Immature natural killer cell (primary cell): Measurements from ENCODE around the gene ANKRD34A. TPM values are rescaled to one million over a fixed set of nuclear protein-coding genes. Genes with fewer than 3 reads are reported as not detected.

ENCODE experiments used
- DNase-seq, 3 donors: peaks; one replicate each; pipeline ENCODE4 v3.0.0; 2022; ENCODE audit warnings: mixed read lengths in 1 of 3
- H3K27ac Mint-ChIP-seq, 6 donors: one replicate each; pipeline ENCODE4 v1.8.0; 2020; ENCODE audit warnings: mixed read lengths in 6 of 6, mild to moderate bottlenecking in 5 of 6, inconsistent platforms in 4 of 6, moderate library complexity in 3 of 6
- H3K27me3 Mint-ChIP-seq, 3 donors: one replicate each; pipeline ENCODE4 v1.8.0; 2020 to 2021; ENCODE audit warnings: low read depth in 3 of 3, mild to moderate bottlenecking in 3 of 3, mixed read lengths in 3 of 3, moderate library complexity in 3 of 3, inconsistent platforms in 1 of 3
- H3K36me3 Mint-ChIP-seq, 3 donors: one replicate each; pipeline ENCODE4 v1.8.0; 2020; ENCODE audit warnings: mixed read lengths in 3 of 3, inconsistent platforms in 2 of 3, mild to moderate bottlenecking in 2 of 3
- H3K4me1 Mint-ChIP-seq, 2 donors: one replicate each; pipeline ENCODE4 v1.8.0; 2020; ENCODE audit warnings: inconsistent platforms in 2 of 2, mild to moderate bottlenecking in 2 of 2, mixed read lengths in 2 of 2, moderate library complexity in 1 of 2
- H3K4me3 Mint-ChIP-seq, 5 donors: one replicate each; pipeline ENCODE4 v1.8.0; 2020; ENCODE audit warnings: mild to moderate bottlenecking in 5 of 5, mixed read lengths in 5 of 5, inconsistent platforms in 3 of 5, moderate library complexity in 3 of 5
- H3K9me3 Mint-ChIP-seq, 6 donors: one replicate each; pipeline ENCODE4 v1.8.0; 2020; ENCODE audit warnings: mild to moderate bottlenecking in 6 of 6, mixed read lengths in 6 of 6, inconsistent platforms in 4 of 6, moderate library complexity in 3 of 6
- polyA plus RNA-seq, 3 donors: library from polyadenylated mRNA; unstranded; fragments of 300-500 nt; fragmentation: Illumina TruSeq; gene quantifications; one replicate each; pipeline ENCODE4 v1.2.3, GENCODE V29; 2021

The ANKRD34A gene
- polyA plus RNA-seq, 3 donors from 2014 or later, result 0.11 to 0.55 TPM; not detected in 1

- no peaks in the 10 kb centered on the region for H3K36me3 Mint-ChIP-seq
- peaks cover 42 to 71% of the 10 kb centered on the region in 2 donors for H3K4me1 Mint-ChIP-seq
- peak overlapping the region in 5 of 6 donors; percentile 67 to 86 (median 80) for H3K27ac Mint-ChIP-seq
- peak overlapping the region in 3 of 5 donors; percentile 19 to 66 (median 42) for H3K4me3 Mint-ChIP-seq
- DNase-seq, result no peak
- peaks cover 0 to 3% (median 0%) of the 10 kb centered on the region in 6 donors for H3K9me3 Mint-ChIP-seq
- H3K27me3 Mint-ChIP-seq, result peaks cover 0 to 7% (median 4%) of the 10 kb centered on the region in 3 donors
Measured at GRCh38 chr1:145985502-145986439, 21.4 kb upstream of the ANKRD34A start.

DNA sequence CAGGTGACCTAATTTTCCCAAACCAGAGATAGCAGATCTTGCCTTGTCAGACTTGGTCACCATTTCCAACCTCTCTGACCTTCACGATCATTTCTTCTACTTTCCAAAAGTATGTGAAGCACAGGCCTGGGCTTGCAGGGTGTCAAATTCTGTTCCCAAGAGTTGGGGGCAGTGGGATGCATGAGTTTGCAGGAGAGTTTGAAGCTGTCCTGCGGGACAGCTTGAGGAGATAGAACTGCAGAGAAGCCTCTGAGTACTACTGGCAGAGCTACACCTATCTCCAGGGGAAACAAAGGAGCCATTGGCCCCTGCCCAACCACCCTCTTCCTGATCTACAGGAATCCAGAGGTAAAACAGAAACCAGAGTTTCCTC lies 20.7 kb upstream of the ANKRD34A start:
- H3K4me3 Mint-ChIP-seq, result peak overlapping the region in 1 of 5 donors; percentile 66
- H3K27me3 Mint-ChIP-seq, result peaks cover 0 to 7% (median 4%) of the 10 kb centered on the region in 3 donors
- no peaks in the 10 kb centered on the region for H3K36me3 Mint-ChIP-seq
- H3K9me3 Mint-ChIP-seq, result no peaks in the 10 kb centered on the region
- no peak for DNase-seq
- peaks cover 35 to 64% of the 10 kb centered on the region in 2 donors for H3K4me1 Mint-ChIP-seq
- peak overlapping the region in 5 of 6 donors; percentile 59 to 86 (median 80) for H3K27ac Mint-ChIP-seq

GRCh38 chr1:145983960-145984830 lies 19.8 kb upstream of the ANKRD34A start:
- peaks cover 35 to 64% of the 10 kb centered on the region in 2 donors for H3K4me1 Mint-ChIP-seq
- H3K36me3 Mint-ChIP-seq, result no peaks in the 10 kb centered on the region
- no peak for DNase-seq
- no peaks in the 10 kb centered on the region for H3K9me3 Mint-ChIP-seq
- peaks cover 0 to 7% (median 2%) of the 10 kb centered on the region in 3 donors for H3K27me3 Mint-ChIP-seq
- peak overlapping the region; percentile 24 to 86 (median 78) for H3K27ac Mint-ChIP-seq
- peak overlapping the region in 3 of 5 donors; percentile 15 to 29 (median 23) for H3K4me3 Mint-ChIP-seq

GRCh38 chr1:145983206-145983675 lies 18.9 kb upstream of the ANKRD34A start:
- Mint-ChIP-seq H3K4me1 (peaks cover 30 to 57% of the 10 kb centered on the region in 2 donors), H3K9me3 (no peaks in the 10 kb centered on the region), H3K27ac (peak overlapping the region in 5 of 6 donors; percentile 2 to 51 (median 24))

GRCh38 chr1:145982010-145982723 lies 17.8 kb upstream of the ANKRD34A start:
- H3K36me3 Mint-ChIP-seq, result no peaks in the 10 kb centered on the region
- H3K27ac Mint-ChIP-seq, result peak overlapping the region in 2 of 6 donors; percentile 61 to 91
- peaks cover 0 to 4% (median 0%) of the 10 kb centered on the region in 3 donors for H3K27me3 Mint-ChIP-seq
- H3K9me3 Mint-ChIP-seq, result no peaks in the 10 kb centered on the region
- no peak for DNase-seq
- H3K4me1 Mint-ChIP-seq, result peaks cover 28 to 50% of the 10 kb centered on the region in 2 donors
- H3K4me3 Mint-ChIP-seq, result peak overlapping the region in 1 of 5 donors; percentile 26

More at GRCh38 chr1:145983206-145983675, 18.9 kb upstream of the ANKRD34A start:
- Mint-ChIP-seq H3K4me3 (no peak overlapping the region), H3K27me3 (peaks cover 0 to 4% (median 2%) of the 10 kb centered on the region in 3 donors), H3K36me3 (no peaks in the 10 kb centered on the region)
- DNase-seq, result no peak

GRCh38 chr1:145980457-145980994 lies 16.2 kb upstream of the ANKRD34A start:
- no peaks in the 10 kb centered on the region for H3K27me3 Mint-ChIP-seq
- H3K9me3 Mint-ChIP-seq, result no peaks in the 10 kb centered on the region
- no peak overlapping the region for H3K27ac Mint-ChIP-seq
- H3K4me1 Mint-ChIP-seq, result peaks cover 21 to 40% of the 10 kb centered on the region in 2 donors
- H3K36me3 Mint-ChIP-seq, result no peaks in the 10 kb centered on the region
- no peak overlapping the region for H3K4me3 Mint-ChIP-seq
- no peak for DNase-seq

- Mint-ChIP-seq H3K4me1 (peaks cover 15 to 38% of the 10 kb centered on the region in 2 donors), H3K27me3 (no peaks in the 10 kb centered on the region), H3K27ac (no peak overlapping the region), H3K9me3 (no peaks in the 10 kb centered on the region), H3K4me3 (no peak overlapping the region), H3K36me3 (peaks cover 0 to 6% (median 5%) of the 10 kb centered on the region in 3 donors)
- peak in 1 of 3 donors; percentile 44 for DNase-seq
Measured at GRCh38 chr1:145979746-145980456, 15.5 kb upstream of the ANKRD34A start.

DNA sequence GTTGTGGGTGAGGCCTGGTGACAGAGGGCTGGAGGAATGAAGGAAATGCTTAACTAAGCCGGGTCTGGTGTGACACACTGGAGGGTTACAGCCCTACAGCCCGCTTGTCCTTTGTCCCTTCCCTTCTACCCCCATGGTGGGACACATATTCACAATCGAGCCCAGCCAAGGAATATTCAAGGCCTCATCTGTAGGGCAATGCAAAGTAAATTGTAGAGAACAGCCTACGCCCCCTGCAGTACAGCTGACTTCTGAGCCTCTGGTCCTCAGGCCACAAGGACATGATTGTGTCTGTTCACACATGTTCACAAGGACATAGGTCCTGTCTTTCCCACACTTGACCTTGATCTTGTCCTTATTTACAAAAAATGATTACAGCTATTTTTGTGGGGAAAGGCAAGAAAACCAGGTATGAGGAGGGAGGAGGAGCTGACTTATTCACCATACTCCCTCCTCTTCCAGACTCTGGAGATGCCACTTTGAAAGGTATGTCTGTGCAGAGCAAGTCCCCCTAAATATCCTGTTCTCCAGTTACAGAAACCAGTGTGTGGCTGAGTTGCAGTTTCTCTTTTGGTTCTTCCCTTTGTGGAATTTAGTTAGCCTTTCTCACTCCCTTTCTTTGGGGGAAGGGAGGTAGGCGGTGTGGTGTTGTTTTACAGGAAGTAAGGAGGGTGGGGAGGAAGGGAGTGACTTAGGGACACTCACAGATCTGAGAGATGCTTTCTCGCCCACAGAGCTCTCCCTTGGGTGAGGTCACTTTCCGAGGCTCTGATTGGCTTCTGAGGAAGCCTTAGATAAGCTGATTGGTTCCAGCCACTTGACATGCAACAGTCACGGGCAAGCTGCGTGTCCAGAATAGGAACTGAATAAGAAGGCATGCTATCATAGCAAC lies 14.7 kb upstream of the ANKRD34A start:
- H3K36me3 Mint-ChIP-seq, result peaks cover 0 to 6% (median 5%) of the 10 kb centered on the region in 3 donors
- H3K27ac Mint-ChIP-seq, result no peak overlapping the region
- DNase-seq, result peak; percentile 79 to 85 (median 81)
- no peak overlapping the region for H3K4me3 Mint-ChIP-seq
- no peaks in the 10 kb centered on the region for H3K9me3 Mint-ChIP-seq
- no peaks in the 10 kb centered on the region for H3K27me3 Mint-ChIP-seq
- H3K4me1 Mint-ChIP-seq, result peaks cover 10 to 36% of the 10 kb centered on the region in 2 donors

GRCh38 chr1:145978471-145978853 lies 14.1 kb upstream of the ANKRD34A start:
- H3K27me3 Mint-ChIP-seq, result no peaks in the 10 kb centered on the region

DNA sequence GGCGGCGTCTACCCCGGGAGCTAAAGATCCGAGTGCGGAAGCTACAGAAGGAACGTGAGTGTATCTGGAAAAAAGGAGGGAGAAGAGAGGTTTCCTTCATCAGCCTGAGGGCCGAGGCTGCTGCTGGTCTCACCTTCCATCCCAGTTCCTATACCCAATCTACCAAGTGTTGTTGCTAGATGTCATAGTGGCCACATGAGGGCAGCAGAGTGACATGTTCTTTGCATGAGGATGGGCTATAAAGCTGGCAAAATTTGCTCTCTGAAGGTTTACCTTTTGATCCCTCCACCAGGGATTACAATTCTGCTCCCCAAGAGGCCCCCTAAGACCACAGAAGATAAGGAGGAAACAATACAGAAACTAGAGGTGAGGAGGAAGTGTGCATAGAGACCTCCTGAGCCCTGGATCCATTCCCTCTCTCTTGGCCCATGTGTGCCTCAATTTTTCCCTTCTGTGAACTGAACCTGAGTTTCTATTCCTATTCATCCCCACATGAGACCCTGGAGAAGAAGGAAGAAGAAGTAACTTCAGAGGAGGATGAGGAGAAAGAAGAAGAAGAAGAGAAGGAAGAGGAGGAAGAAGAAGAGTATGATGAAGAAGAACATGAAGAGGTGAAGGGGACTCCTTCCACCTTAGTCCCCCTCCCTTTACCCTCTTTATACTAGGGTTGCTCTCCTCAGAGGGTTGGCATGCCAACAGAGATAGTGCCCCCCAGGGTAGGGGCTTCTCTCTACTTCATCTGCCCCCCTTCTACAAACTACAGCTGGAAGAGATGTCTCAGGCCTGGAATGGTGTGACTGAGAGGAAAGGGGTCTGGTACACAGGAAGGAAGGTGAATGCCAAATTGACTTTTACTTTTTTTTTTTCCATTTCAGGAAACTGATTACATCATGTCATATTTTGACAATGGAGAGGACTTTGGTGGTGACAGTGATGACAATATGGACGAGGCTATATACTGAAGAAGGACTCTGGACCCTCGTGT lies 13.4 kb upstream of the ANKRD34A start:
- Mint-ChIP-seq H3K27me3 (no peaks in the 10 kb centered on the region), H3K27ac (no peak overlapping the region), H3K4me3 (no peak overlapping the region), H3K36me3 (peaks cover 0 to 6% (median 5%) of the 10 kb centered on the region in 3 donors), H3K9me3 (no peaks in the 10 kb centered on the region), H3K4me1 (peaks cover 1 to 29% of the 10 kb centered on the region in 2 donors)
- peak; percentile 66 to 77 (median 74) for DNase-seq

More at GRCh38 chr1:145978471-145978853, 14.1 kb upstream of the ANKRD34A start:
- peaks cover 4 to 31% of the 10 kb centered on the region in 2 donors for H3K4me1 Mint-ChIP-seq
- H3K36me3 Mint-ChIP-seq, result peaks cover 0 to 6% (median 5%) of the 10 kb centered on the region in 3 donors
- no peak for DNase-seq
- no peak overlapping the region for H3K27ac Mint-ChIP-seq
- H3K9me3 Mint-ChIP-seq, result no peaks in the 10 kb centered on the region
- no peak overlapping the region for H3K4me3 Mint-ChIP-seq
